Eye (tissue), 1 donor: Measurements from ENCODE around the gene CDO1.

Source experiments
- DNase-seq: peaks from one replicate; pipeline ENCODE4 v3.0.0-alpha.2; 2015

Gene CDO1

GRCh38 chr5:115785381-115786065 is 30.9 kb downstream of the CDO1 start:
- peak; percentile 48 for DNase-seq

- DNase-seq: no peak
Measured at GRCh38 chr5:115778417-115778816, 38.0 kb downstream of the CDO1 start.

- DNase-seq: no peak
Measured at GRCh38 chr5:115776989-115777388, 39.5 kb downstream of the CDO1 start.

GRCh38 chr5:115775999-115776398 is 40.5 kb downstream of the CDO1 start:
- DNase-seq: no peak

DNA sequence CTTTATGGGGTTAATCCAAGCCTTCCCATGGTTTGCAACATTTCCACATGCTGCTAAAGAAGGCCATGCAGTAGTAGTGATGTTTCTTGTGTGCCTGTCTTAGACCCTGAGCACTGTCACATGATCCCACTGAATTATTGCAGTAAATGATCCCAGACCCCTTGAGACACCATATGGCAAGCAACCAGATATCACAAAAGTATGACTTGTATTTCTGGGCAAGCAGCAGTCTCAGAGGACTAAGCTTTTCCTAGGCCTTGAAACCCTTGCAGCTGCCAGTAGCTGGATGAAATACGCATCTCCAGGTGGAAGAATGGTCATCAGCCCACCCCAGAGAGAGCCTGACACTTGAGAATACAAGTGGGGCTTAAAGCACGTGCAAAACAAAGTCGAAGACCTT is 41.8 kb downstream of the CDO1 start:
- DNase-seq: peak; percentile 77

GRCh38 chr5:115772731-115773475 is 43.6 kb downstream of the CDO1 start:
- peak; percentile 17 for DNase-seq

- DNase-seq: no peak
Measured at GRCh38 chr5:115770466-115770865, 46.0 kb downstream of the CDO1 start.

- DNase-seq: no peak
Measured at GRCh38 chr5:115767424-115767823, 49.0 kb downstream of the CDO1 start.

DNA sequence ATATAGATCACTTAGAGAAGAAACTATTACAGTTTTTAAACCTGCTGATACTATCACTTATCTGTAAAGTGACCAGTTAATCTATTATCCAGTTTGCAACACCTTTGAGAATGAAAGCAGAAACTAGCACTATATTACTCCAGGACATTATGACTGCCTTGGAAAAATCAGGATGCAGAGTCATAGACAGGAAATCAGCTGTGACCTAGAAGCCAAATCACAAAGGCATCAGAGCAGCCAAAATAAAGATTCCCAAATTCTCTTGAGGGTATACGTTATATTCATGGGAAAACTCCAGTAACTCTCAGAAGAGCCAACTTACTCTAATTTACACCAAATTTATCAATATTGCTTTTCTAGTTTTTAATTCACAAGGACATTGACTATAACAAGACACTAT is 49.9 kb downstream of the CDO1 start:
- no peak for DNase-seq

GRCh38 chr5:115758356-115758755 is 58.1 kb downstream of the CDO1 start:
- DNase-seq: no peak

DNA sequence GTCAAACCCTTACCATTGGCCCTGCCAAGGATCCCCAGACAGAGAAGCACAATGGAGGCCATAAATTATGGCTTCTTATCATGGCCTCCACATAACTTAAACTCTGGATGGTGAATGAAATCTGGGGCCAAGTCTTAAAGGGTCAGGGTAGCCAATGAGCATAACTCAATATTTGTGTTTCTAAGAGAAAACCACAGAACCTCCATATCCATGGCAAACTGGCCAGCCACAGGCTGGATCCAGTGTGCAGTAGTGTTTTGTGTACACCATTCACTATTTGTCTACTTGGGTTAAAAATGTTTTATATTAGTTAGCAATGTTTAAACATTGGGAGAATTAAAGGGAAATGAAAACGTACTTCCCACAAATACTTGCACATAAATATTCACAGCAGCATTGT is 60.8 kb downstream of the CDO1 start:
- DNase-seq: no peak
